HK-2 (cell line): Measurements from ENCODE around the gene BAIAP2L2.
"Not testable (repeated sequence)": the region's sequence is repeated elsewhere in the genome, so short reads cannot be mapped to it uniquely, and the experiment has no call there.

Source experiments
- DNase-seq: peaks from one replicate; pipeline ENCODE4 v3.0.0-alpha.2; 2018; ENCODE audit not compliant: unreplicated experiment

The BAIAP2L2 gene

DNA sequence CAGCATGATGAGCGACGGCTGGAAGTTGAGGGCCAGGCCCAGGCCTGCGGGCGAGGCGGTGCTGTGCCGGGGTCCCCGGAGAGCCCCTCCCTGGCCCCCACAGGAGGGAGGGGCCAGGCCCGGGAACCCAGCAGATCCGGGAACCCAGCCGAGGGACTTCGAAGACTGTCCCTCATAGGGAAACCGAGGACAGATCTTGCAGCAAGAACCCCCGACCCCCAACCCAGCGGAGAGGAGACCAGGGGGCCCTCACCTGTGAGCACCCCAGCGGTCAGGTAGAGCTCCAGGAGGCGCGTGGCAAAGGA is 28.9 kb downstream of the BAIAP2L2 start:
- no peak for DNase-seq

DNA sequence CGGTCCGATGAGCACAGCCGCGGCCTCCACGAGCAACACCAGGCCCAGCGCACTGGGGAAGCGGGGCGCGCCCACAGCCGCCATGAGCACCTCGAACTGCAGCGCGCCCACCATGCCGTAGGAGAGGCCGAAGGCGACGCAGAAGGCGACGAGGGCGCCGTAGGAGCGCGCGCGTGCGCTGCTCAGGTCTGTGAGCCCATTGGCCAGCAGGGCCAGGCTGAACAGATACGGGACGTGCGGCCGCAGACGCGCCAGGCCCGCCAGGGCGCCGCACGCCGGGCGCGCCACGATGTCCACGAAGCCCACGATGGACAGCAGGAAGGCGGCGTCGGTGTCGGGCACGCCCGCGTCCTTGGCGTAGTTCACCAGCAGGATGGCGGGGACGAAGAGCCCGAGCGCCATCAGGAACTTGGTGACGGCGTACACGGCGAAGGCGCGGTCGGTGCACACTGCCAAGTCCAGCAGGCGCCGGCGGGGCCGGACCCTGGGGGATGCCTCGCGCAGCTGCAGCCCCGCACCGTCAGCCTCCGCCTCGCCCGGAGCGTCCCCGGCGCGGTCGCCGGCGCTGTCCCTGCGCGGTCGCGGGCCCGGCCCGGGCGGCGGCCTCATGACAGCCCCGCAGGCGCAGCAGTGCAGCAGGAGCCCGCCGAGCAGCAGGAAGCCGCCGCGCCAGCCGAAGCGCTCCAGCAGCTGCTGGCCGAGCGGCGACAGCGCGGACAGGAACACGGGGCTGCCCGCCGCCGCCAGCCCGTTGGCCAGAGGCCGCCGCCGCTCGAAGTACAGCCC is 29.4 kb downstream of the BAIAP2L2 start:
- no peak for DNase-seq

- DNase-seq, result no peak
Measured at GRCh38 chr22:38080474-38080849, 30.0 kb downstream of the BAIAP2L2 start.

GRCh38 chr22:38079804-38080203 is 30.7 kb downstream of the BAIAP2L2 start:
- DNase-seq, result no peak

- not testable (repeated sequence) for DNase-seq
Measured at GRCh38 chr22:38079208-38079607, 31.3 kb downstream of the BAIAP2L2 start.

GRCh38 chr22:38078046-38078840 is 32.2 kb downstream of the BAIAP2L2 start:
- no peak for DNase-seq

- no peak for DNase-seq
Measured at GRCh38 chr22:38077595-38077994, 32.9 kb downstream of the BAIAP2L2 start.

GRCh38 chr22:38077096-38077495 is 33.4 kb downstream of the BAIAP2L2 start:
- no peak for DNase-seq

GRCh38 chr22:38075961-38076360 is 34.5 kb downstream of the BAIAP2L2 start:
- DNase-seq, result no peak

GRCh38 chr22:38075105-38075825 is 35.2 kb downstream of the BAIAP2L2 start:
- DNase-seq, result no peak

DNA sequence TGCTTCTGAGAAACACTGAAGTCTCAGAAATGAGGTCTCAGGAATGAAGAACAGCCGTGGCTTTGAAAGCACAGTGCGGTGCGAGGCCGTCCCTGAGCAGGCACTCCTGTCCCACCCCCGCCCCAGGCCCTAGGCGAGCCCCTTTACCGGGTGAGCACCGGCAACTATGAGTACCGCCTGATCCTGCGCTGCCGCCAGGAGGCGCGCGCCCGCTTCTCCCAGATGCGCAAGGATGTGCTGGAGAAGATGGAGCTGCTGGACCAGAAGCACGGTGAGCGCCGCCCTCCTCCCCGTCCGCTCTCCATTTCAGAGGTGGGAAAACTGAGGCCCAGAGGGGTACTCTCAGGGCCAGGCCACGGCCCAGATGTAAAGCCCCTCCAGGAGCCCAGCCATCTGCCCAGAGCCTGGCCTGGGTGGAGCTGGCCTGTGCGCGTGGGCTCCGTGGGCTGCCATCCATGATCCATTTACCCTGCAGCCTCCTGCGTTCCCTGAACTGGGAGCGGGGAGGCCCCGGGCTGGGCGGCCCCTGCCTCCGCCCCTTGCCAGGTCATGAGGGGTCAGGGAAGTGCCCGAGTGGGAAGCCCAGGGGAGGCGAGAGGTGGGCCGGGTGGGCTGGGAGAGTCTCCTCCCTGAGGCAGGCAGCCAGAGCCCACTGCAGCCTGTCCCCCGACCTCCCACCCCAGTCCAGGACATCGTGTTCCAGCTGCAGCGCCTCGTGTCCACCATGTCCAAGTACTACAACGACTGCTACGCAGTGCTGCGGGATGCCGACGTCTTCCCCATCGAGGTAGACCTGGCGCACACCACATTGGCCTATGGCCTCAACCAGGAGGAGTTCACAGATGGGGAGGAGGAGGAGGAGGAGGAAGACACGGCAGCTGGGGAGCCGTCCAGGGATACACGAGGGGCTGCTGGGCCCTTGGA is 36.0 kb downstream of the BAIAP2L2 start:
- DNase-seq, result no peak

GRCh38 chr22:38073150-38074130 is 37.0 kb downstream of the BAIAP2L2 start:
- DNase-seq, result no peak

GRCh38 chr22:38072322-38073149 is 37.9 kb downstream of the BAIAP2L2 start:
- DNase-seq, result no peak

- DNase-seq, result no peak
Measured at GRCh38 chr22:38071421-38072321, 38.8 kb downstream of the BAIAP2L2 start.

GRCh38 chr22:38070250-38070921 is 40.1 kb downstream of the BAIAP2L2 start:
- DNase-seq, result no peak

DNA sequence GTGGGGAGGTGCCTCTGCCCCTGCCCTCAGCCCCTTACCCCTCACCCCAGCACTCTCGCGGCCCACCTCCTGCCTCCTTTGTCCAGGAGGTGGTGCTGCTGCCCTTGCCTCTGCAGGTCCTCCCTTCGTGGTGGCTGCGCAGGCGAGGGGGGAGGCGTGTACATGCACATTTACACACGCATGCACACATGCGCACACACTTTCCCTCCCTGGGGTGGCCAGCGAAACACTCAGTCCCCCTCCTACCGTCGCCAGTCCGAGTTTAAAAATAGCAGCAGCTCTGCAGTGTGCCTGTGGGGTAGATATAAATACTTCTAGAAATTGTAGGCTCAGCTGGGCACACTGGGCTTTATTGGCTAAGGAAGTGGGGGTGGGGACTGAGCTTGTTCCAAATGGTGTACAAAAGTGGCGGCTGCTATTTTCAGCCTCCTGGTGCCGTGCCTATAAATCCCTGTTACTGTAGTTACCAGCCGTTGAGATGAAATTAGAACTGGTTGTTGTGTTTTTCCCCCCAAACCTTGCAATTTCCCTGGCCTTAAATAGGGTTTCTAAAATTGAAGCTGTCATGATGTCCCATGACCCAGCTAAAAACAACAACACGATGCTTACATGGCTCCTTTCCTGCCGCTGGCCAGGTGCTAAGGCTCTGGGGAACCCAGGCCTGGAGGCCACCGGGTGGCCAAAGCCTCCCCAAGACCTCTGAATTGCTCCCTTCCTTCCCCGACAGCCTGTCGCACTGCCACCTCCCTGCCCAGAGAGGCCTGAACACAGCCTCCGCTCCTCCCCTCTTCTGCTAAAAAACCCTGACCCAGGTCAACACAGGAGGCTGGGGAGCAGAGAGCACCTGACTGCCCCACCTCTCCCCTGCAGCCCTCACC is 40.9 kb downstream of the BAIAP2L2 start:
- no peak for DNase-seq
